A549 (cell line): ENCODE measurements around the gene CRADD. TPM values are rescaled to one million over a fixed set of nuclear protein-coding genes. Genes with fewer than 3 reads are reported as not detected.
A peak's percentile ranks its signal among the peaks of the same experiment; 100 is the strongest.

ENCODE experiments used
- ATAC-seq, 2 experiments: fragments of 200-7000 bp in 1 of 2; fragments of >200 bp in 1 of 2; cut with Nextera tagmentation in 1 of 2; cut with Tn5 transposase in 1 of 2; 3 replicates each; pipeline versions ENCODE4 v1.8.0 to v1.9.1; 2018 to 2020; ENCODE audit warnings: mild to moderate bottlenecking in 1 of 2, moderate library complexity in 1 of 2
- CTCF ChIA-PET: fragments of 300-600 bp; sonication (Branson Sonifier 250); formaldehyde crosslinking; extraction: SDS; loops from one replicate; lab custom pipeline; 2021; ENCODE audit warnings: antibody characterized with exemption, inconsistent platforms; lab: Yijun Ruan, JAX
- POLR2A ChIA-PET: fragments of 350-600 bp; formaldehyde crosslinking; extraction: SDS; loops from one replicate; lab custom pipeline; 2021; ENCODE audit warnings: antibody characterized with exemption, inconsistent platforms; lab: Yijun Ruan, JAX
- DNase-seq, 2 experiments: peaks; one replicate each; pipeline versions ENCODE4 v3.0.0 to v3.0.0-alpha.2; 2011 to 2016; ENCODE audit warnings: low read depth in 1 of 2, low spot score in 1 of 2
- FAIRE-seq: peaks from 2 replicates; lab custom pipeline; 2011; peaks lifted over from hg19 to GRCh38; lab: Jason Lieb, UNC
- H3K27ac ChIP-seq, 2 experiments: fragments of >200 bp; sonication (Bioruptor Twin); formaldehyde crosslinking; 3 replicates each; pipeline ENCODE4 v1.5.1; 2016 to 2017
- H3K4me1 ChIP-seq: fragments of >200 bp; sonication (Bioruptor Twin); formaldehyde crosslinking; 3 replicates; pipeline ENCODE4 v1.6.1; 2016
- H3K4me2 ChIP-seq: fragments of >200 bp; sonication (Bioruptor Twin); formaldehyde crosslinking; 3 replicates; pipeline ENCODE4 v1.6.1; 2016
- H3K4me3 ChIP-seq: fragments of >200 bp; sonication (Bioruptor Twin); formaldehyde crosslinking; 3 replicates; pipeline ENCODE4 v1.5.1; 2016
- H3K9me3 ChIP-seq: fragments of >200 bp; sonication (Bioruptor Twin); formaldehyde crosslinking; 3 replicates; pipeline ENCODE4 v1.6.1; 2016
- BHLHE40 ChIP-seq: IDR thresholded peaks from 2 replicates; pipeline ENCODE4 v1.6.1; 2012; ENCODE audit warnings: low read depth, low read length, inconsistent platforms
- CBX2 ChIP-seq: fragments of 200-600 bp; sonication (generic); IDR thresholded peaks from 2 replicates; pipeline ENCODE4 v1.6.1; 2016; ENCODE audit warnings: low read depth, mild to moderate bottlenecking, borderline replicate concordance
- CBX8 ChIP-seq: fragments of 200-600 bp; sonication (generic); IDR thresholded peaks from 2 replicates; pipeline ENCODE4 v1.6.1; 2016
- CEBPB ChIP-seq, 2 experiments: fragments of >200 bp in 1 of 2; sonication (Bioruptor Twin) in 1 of 2; formaldehyde crosslinking in 1 of 2; IDR thresholded peaks; 2 replicates each; pipeline ENCODE4 v1.6.1; 2012 to 2016
- CHD2 ChIP-seq: fragments of 150-350 bp; IDR thresholded peaks from 2 replicates; pipeline ENCODE4 v1.6.1; 2014; ENCODE audit warnings: low read length; ENCODE audit not compliant: partially characterized antibody
- E2F6 ChIP-seq: IDR thresholded peaks from 2 replicates; pipeline ENCODE4 v1.6.1; 2012; ENCODE audit warnings: low read depth, borderline replicate concordance
- EHF ChIP-seq: fragments of 250-450 bp; sonication (Bioruptor Pico); IDR thresholded peaks from 2 replicates; pipeline ENCODE4 v1.5.0; 2020; ENCODE audit warnings: mild to moderate bottlenecking
- EHMT2 ChIP-seq: fragments of 200-600 bp; sonication (generic); IDR thresholded peaks from 2 replicates; pipeline ENCODE4 v1.6.1; 2016; ENCODE audit warnings: antibody characterized with exemption, low read depth, mild to moderate bottlenecking, moderate library complexity
- ELK1 ChIP-seq: fragments of 150-350 bp; IDR thresholded peaks from 2 replicates; pipeline ENCODE4 v1.6.1; 2014; ENCODE audit warnings: low read depth, mild to moderate bottlenecking, low read length
- FOXS1 ChIP-seq: fragments of 250-450 bp; sonication (Bioruptor Pico); IDR thresholded peaks from 2 replicates; pipeline ENCODE4 v1.5.0; 2020; ENCODE audit warnings: mild to moderate bottlenecking, moderate library complexity
- GATA3 ChIP-seq: IDR thresholded peaks from 2 replicates; pipeline ENCODE4 v1.6.1; 2012; ENCODE audit warnings: borderline replicate concordance
- HES2 ChIP-seq: fragments of >200 bp; sonication (Bioruptor Twin); formaldehyde crosslinking; IDR thresholded peaks from 2 replicates; pipeline ENCODE4 v1.6.1; 2016
- HEYL ChIP-seq: fragments of 250-450 bp; sonication (Bioruptor Pico); IDR thresholded peaks from 2 replicates; pipeline ENCODE4 v1.8.0; 2021; ENCODE audit warnings: mild to moderate bottlenecking, moderate library complexity
- HMGXB4 ChIP-seq: fragments of 250-450 bp; sonication (Bioruptor Pico); IDR thresholded peaks from 2 replicates; pipeline ENCODE4 v1.5.0; 2021; ENCODE audit warnings: mild to moderate bottlenecking, moderate library complexity, borderline replicate concordance
- HOXB13 ChIP-seq: fragments of 250-450 bp; sonication (Bioruptor Pico); IDR thresholded peaks from 2 replicates; pipeline ENCODE4 v1.5.0; 2020; ENCODE audit warnings: low read depth, mild to moderate bottlenecking, moderate library complexity
- HOXB5 ChIP-seq: fragments of 250-450 bp; sonication (Bioruptor Pico); IDR thresholded peaks from 2 replicates; pipeline ENCODE4 v1.5.0; 2020; ENCODE audit warnings: mild to moderate bottlenecking, moderate library complexity
- MAFK ChIP-seq: fragments of 450-650 bp; IDR thresholded peaks from 2 replicates; pipeline ENCODE4 v1.6.1; 2014; ENCODE audit not compliant: partially characterized antibody
- MAX ChIP-seq: IDR thresholded peaks from 2 replicates; pipeline ENCODE4 v1.6.1; 2012
- NPAS2 ChIP-seq: fragments of 250-450 bp; sonication (Bioruptor Pico); IDR thresholded peaks from 2 replicates; pipeline ENCODE4 v1.8.0; 2022; ENCODE audit warnings: mild to moderate bottlenecking, moderate library complexity, borderline replicate concordance
- NR3C1 ChIP-seq: fragments of >200 bp; sonication (Bioruptor Twin); formaldehyde crosslinking; IDR thresholded peaks from 3 replicates; pipeline ENCODE4 v1.6.1; 2017
- PBX3 ChIP-seq: IDR thresholded peaks from 2 replicates; pipeline ENCODE4 v1.6.1; 2012
- PHF8 ChIP-seq: fragments of 200-600 bp; sonication (generic); IDR thresholded peaks from 2 replicates; pipeline ENCODE4 v1.6.1; 2016; ENCODE audit warnings: low read depth, mild to moderate bottlenecking, antibody characterized with exemption, moderate library complexity, borderline replicate concordance
- POLR2A ChIP-seq: IDR thresholded peaks from 2 replicates; pipeline ENCODE4 v1.6.1; 2012; ENCODE audit warnings: mild to moderate bottlenecking, low read length
- POLR2AphosphoS2 ChIP-seq: conservative IDR thresholded peaks from 2 replicates; pipeline ENCODE4 v1.6.1; 2012; ENCODE audit warnings: low read length, improper control_type of control experiment, inconsistent platforms
- RAD21 ChIP-seq, 2 experiments: fragments of >200 bp in 1 of 2; sonication (Bioruptor Twin) in 1 of 2; formaldehyde crosslinking in 1 of 2; IDR thresholded peaks in 1 of 2; conservative IDR thresholded peaks in 1 of 2; 2 replicates in 1 of 2; 3 replicates in 1 of 2; pipeline ENCODE4 v1.6.1; 2012 to 2018; ENCODE audit warnings: inconsistent platforms in 1 of 2
- REST ChIP-seq: fragments of 200-600 bp; sonication (generic); IDR thresholded peaks from 2 replicates; pipeline ENCODE4 v1.6.1; 2016; ENCODE audit warnings: antibody characterized with exemption, mild to moderate bottlenecking, moderate library complexity
- RFX5 ChIP-seq: fragments of 450-650 bp; IDR thresholded peaks from 2 replicates; pipeline ENCODE4 v1.7.1; 2014; ENCODE audit warnings: antibody characterized with exemption, mild to moderate bottlenecking, moderate library complexity
- SMC3 ChIP-seq: fragments of >200 bp; sonication (Bioruptor Twin); formaldehyde crosslinking; IDR thresholded peaks from 3 replicates; pipeline ENCODE4 v1.6.1; 2018; ENCODE audit warnings: inconsistent platforms
- TP53 ChIP-seq: fragments of 250-450 bp; sonication (Bioruptor Pico); IDR thresholded peaks from 2 replicates; pipeline ENCODE4 v1.5.0; 2021; ENCODE audit warnings: mild to moderate bottlenecking, moderate library complexity
- WGBS: methylation state at CpG from one replicate; pipeline ENCODE4 v1.1.6; 2017; ENCODE audit errors: missing lambda C conversion rate; 5-methylcytosine and 5-hydroxymethylcytosine counted together
- polyA minus RNA-seq: library from RNA; depleted of rRNA, polyadenylated mRNA; stranded (reverse); fragments of >200 nt; gene quantifications from 2 replicates; pipeline ENCODE4 v1.2.3, GENCODE V29; 2011; rRNA and poly(A)+ RNA removed
- polyA plus RNA-seq, 4 experiments: library from polyadenylated mRNA; depleted of rRNA in 3 of 4; stranded (reverse); fragments of >200 nt; fragmentation: RNase III in 1 of 4; extraction: RNeasy Plus Mini Kit Qiagen cat#74134 plus additional on column Dnase treatment in 1 of 4; gene quantifications; 2 replicates in 3 of 4; 3 replicates in 1 of 4; pipeline ENCODE4 v1.2.3, GENCODE V29; 2011 to 2017

CRADD gene
- polyA plus RNA-seq (2011; rRNA removed): 21.8 and 23.0 TPM in 2 replicates
- 13.6 and 15.8 TPM in 2 replicates for polyA plus RNA-seq (2012; cell fraction: cytosol; rRNA removed)
- 9.5 and 10.0 TPM in 2 replicates for polyA plus RNA-seq (2012; cell fraction: nucleus; rRNA removed)
- 12.8 to 14.3 TPM (median 13.2 TPM) in 3 replicates for polyA plus RNA-seq (2017; fragmentation: RNase III; extraction: RNeasy Plus Mini Kit Qiagen cat#74134 plus additional on column Dnase treatment)
- polyA minus RNA-seq: 12.4 and 12.5 TPM in 2 replicates

- H3K9me3 ChIP-seq: no peaks in the 10 kb centered on the region
- 1% methylated on average over 41 of the region's 41 CpGs for WGBS
- peaks cover 7% of the 10 kb centered on the region; the same call in 2 of the 3 replicates for H3K4me1 ChIP-seq
- ChIA-PET CTCF (interaction anchor here (0.6 to 1.8 kb wide), 8 partner anchors 9 to 425 kb away, joined by 3 to 10 read pairs (median 4); no protein-coding TSS in a partner anchor), POLR2A (interaction anchor here (0.5 to 1.5 kb wide), 13 partner anchors 19 to 424 kb away, joined by 3 to 12 read pairs (median 3); no protein-coding TSS in a partner anchor)
- peak within 1 kb of the TSS; percentile 91 for H3K4me2 ChIP-seq
- FAIRE-seq (peak; percentile 84), ATAC-seq (peak; percentile 90 to 96), DNase-seq (peak; percentile 76 to 99)
- H3K27ac ChIP-seq: peak within 1 kb of the TSS; percentile 92 to 93
- peak within 1 kb of the TSS; percentile 79 for H3K4me3 ChIP-seq
- TF ChIP-seq REST (no peak), SMC3 (no peak; the same call in 1 of the 3 replicates), NR3C1 (no peak), MAX (peak; percentile 63), TP53 (0 out of 2 replicates have a peak, but pooled peaks have one; percentile 49), BHLHE40 (no peak), HES2 (no peak), CBX2 (no peak), CEBPB (IDR thresholded peaks at IDR 0.05) (peak in 1 of 2 experiments; percentile 32; a peak in 1 of 4 replicates), MAFK (no peak), CBX8 (no peak), PHF8 (peak; percentile 92), POLR2AphosphoS2 (no peak), NPAS2 (no peak), ELK1 (no peak), HMGXB4 (CRISPR knock-in tag) (no peak), HOXB5 (CRISPR knock-in tag) (no peak), CHD2 (no peak), EHMT2 (no peak), FOXS1 (peak; percentile 5; the same call in 1 of the 2 replicates), RFX5 (no peak), HEYL (CRISPR knock-in tag) (0 out of 2 replicates have a peak, but pooled peaks have one; percentile 48), EHF (CRISPR knock-in tag) (peak; percentile 84; the same call in 1 of the 2 replicates), GATA3 (no peak), E2F6 (peak; percentile 27; the same call in 1 of the 2 replicates), HOXB13 (no peak; the same call in none of the 2 replicates), PBX3 (0 out of 2 replicates have a peak, but pooled peaks have one; percentile 9), RAD21 (conservative IDR thresholded peaks at IDR 0.05 in 1 of 2, IDR thresholded peaks at IDR 0.05 in 1 of 2) (no peak; a peak in 2 of 5 replicates), POLR2A (peak; percentile 59)
These were observed at the start of gene CRADD for GRCh38 chr12:93677195-93678064. CRADD (plus strand) TSS chr12:93677375.
